Stimulated activated naive CD4-positive, alpha-beta T cell (primary cell): ENCODE results near the gene CXorf66.
"Not testable (repeated sequence)": the region's sequence is repeated elsewhere in the genome, so short reads cannot be mapped to it uniquely, and the experiment has no call there.

ENCODE experiments used
- DNase-seq, 6 experiments: peaks; one replicate each; lab custom pipeline; 2025; lab: John Stamatoyannopoulos, UW

The CXorf66 gene, protein sequence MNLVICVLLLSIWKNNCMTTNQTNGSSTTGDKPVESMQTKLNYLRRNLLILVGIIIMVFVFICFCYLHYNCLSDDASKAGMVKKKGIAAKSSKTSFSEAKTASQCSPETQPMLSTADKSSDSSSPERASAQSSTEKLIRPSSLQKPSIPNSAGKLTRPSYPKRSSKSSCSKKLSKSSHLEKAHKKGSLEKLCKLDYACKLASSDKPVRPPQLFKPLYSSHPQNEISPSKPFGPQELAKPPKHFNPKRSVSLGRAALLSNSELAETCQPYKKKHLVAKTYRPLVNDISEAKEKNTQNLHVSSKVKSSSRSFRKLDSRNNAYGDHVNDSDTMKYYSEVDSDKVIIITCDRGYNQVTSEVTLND

DNA sequence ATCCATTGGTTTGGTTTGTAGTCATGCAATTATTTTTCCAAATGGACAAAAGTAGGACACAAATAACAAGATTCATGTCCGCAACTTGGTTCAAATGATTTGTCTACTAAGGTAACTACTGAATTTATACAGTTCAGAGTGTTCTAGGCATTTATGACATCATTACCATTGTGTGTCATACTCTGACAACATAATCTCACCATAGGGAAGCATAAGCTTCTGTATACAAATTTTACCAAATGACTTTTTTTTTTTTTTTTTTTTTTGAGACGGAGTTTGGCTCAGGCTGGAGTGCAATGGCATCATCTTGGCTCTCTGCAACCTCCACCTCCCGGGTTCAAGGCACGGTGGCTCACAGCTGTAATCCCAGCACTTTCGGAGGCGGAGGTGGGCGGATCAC lies at the start of gene CXorf66:
TSS of gene CXorf66 (minus strand) at position 101 of the 400 bp plus-strand sequence. CDS start at position 76, 25 bp downstream.
- no peak for DNase-seq

DNA sequence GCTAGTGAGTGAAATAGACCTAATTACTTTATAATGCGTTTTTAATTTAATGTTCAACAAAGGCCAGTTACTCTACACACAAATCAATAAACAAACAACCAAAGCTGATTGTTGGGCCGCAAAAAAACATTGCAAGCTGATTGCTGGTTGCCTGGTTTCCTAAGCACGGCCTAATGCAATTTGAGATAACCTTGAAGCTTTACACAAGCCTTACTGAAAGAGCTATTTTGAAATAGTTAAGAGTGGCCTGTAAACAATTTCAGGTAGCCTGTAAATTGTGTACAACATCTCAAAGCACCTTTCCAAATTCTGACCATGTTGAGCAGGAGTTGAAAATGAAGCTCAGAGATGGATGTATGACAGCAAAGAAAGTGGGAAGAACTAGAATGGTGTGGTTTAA lies 17.5 kb upstream of the CXorf66 start:
- no peak for DNase-seq

DNA sequence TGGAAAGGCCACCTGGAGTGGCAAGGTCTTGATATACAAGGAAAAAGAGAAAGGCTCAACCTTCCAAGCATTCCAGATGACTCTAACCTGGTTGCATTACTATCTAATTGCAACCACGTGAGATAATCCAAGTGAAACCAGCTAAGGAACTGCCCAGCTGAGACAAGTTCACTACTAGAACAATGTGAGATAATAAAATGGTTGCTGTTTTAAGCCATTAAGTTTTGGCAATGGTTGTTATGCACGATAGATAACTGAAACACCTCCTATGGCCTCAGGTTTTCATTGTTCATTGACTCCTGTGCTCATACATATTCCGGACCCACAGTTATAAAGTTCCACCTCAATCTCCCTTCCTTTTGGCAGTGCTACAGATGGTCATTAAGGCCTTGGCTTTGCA lies 9.2 kb upstream of the CXorf66 start:
- DNase-seq = no peak

DNA sequence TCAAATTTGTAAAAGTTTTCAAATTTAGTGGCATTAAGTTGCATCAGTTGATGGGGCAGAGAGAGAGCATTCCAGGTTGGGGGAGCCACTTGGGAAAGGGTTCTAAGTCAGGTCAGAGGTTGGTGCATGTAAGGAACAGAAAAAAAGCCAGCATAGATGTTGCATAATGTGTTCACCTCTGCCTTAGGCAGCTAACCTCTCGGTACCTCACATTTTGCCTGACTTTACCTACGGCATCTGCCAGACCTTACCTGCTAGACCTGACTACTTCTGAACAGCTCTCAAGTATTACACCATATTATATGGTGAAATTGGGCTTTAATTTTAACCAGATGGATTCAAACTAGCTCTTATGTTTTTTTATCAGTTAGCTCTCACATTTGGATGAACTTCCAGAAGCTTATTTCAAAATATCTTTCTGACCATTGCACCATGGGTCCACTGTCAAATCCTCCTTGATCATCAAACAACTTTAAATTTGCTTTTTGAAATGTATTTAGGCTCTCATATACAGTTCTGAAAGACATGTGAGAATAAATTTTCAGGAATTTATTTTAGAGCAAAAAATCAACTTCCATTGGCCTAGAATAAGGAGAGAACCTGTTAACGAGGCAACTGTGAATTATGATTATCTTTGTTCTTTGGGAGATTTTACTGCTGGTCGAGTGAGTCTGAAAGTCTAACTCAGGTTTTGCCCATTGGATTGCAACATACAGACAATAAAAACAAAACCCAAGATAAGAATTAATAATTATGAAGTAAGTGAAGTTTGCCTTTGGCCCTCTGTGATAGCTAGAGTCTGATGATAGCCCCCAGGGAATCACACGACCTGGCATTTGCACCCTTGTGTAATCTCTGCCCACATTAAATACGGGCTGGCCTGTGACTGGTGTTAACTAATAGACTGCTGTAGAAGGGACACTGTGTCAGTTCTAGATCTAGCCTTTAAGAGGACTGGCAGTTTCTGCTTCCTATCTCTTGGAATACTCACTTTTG lies 7.6 kb upstream of the CXorf66 start:
- no peak for DNase-seq

DNA sequence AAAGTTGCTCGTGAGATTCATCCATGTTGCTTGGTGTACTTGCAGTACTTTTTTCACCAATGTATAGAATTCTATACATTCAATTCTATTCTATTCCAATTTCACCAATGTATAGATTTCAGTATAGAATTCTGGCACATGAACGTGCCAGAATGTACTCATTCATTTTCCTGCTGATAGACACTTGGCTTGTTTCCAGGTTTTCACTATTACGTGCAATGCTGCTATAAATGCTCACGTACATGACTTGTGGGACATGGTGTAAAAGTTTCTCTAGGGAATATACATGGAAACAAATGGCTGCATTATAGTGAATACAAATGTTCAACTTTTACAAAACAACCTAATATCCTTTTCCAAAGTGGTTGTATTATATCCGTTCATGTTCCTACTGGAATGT lies 6.8 kb upstream of the CXorf66 start:
- no peak for DNase-seq

DNA sequence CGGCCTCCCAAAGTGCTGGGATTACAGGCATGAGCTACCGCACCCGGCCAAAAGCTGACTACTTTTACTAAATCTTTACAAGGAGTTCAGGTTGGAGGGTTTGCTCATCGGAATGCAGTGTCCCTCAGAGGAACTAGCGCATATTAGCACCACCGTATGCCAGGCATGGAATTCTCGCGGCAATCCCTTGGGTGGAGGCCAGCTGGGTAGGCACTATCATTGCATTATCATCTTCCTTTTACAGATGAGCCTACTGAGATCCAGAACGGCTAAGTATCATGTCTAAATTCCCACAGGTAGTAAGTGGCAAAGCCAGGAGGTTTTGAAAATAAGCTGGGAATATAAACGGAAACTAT lies 6.1 kb upstream of the CXorf66 start:
- no peak for DNase-seq

DNA sequence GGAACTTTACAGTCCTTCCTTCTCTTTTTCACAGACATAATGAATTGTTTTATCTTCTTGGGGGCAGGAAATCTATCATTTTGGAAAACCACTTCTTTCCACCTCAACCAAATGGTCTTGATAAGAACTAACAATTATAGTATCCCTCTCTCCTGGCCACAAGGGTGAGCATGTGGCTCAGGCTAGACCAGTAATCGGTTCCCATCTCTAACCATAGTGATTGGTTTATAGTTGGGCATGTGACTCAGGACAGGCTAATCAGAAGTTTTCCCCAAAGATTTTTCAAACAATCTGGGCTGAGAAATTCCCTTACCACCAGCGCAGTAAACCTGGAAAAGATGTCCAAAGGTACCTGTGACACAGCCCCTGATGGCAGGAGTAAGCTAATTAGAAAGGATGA lies 4.0 kb upstream of the CXorf66 start:
- DNase-seq = no peak

DNA sequence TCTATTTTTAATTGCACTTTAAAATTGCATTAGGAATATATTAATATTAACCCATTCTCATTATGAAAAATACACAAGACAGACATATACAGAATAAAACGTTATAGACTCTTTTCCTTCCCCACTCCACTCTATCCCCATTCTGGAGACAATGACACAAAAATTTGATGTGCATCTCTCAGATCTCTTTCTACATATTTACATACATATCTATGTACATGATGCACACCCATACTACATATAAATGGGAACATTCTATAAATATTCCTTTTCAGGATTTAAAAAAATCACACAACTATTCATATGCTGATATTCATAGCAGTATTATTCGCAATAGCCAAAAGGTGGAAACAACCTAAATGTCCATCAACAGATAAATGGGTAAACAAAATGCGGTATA lies 2.4 kb upstream of the CXorf66 start:
- no peak for DNase-seq

DNA sequence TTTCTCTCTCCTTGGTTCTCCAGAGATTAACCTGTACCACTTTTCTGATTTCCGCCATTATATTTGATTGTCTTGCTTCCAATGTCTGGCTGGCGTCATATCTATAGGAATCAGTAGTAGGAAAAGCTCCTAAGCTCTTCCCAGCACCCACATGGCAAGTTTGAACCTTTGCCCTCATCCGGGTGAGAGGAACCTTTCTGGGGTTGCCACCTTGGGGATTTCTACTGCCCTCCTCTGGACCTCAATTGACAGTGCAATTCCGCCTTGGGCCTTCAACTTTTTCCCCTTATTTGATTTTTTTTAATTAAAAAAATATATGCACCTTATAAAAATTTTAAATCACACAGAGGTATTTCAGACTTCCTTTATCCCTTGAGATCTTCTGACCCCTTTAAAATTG lies 2.0 kb upstream of the CXorf66 start:
- DNase-seq = no peak

DNA sequence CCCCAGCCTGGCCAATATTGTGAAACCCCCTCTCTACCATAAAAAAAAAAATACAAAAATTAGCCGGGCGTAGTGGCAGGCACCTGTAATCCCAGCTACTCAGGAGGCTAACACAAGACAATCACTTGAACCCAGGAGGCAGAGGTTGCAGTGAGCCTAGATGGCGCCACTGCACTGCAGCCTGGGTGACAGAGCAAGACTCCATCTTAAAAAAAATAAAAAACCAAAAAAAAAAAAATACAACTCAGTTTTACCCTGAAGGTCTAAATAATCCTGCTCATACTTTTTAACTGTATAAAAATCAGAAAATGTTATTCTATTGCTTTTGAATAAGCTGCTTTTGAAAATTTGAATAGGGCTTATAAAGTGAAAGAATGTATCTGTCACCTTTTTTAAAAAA lies 838 bp upstream of the CXorf66 start:
- DNase-seq = not testable (repeated sequence)

DNA sequence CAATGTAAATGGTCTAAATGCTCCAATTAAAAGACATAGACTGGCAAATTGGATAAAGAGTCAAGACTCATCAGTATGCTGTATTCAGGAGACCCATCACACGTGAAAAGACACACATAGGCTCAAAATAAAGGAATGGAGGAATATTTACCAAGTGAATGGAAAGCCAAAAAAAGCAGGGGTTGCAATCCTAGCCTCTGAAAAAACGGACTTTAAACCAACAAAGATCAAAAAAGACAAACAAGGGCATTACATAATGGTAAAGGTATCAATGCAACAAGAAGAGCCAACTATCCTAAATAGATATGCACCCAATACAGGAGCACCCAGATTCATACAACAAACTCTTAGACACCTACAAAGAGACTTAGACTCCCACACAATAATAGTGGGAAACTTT lies 4.2 kb downstream of the CXorf66 start:
- DNase-seq = not testable (repeated sequence)

DNA sequence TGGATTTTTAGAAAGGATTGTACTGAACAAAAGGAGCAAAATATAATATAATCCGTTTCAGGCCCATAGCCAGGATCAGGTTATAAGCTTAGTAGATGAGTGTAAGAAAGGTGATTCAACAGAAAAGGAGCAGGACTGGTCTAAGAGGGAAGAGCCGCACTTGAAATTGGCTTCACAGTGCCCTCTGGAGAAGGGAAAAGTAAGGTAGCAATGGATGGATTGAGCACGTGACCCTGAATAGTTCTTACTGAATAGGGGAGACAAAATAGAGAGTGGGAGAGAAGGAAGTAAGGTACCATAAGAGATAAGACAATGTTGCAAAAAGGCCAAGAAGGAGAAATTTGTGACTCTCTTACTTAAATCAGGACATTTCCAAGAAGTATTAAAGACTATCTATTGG lies 15.6 kb downstream of the CXorf66 start:
- no peak for DNase-seq

DNA sequence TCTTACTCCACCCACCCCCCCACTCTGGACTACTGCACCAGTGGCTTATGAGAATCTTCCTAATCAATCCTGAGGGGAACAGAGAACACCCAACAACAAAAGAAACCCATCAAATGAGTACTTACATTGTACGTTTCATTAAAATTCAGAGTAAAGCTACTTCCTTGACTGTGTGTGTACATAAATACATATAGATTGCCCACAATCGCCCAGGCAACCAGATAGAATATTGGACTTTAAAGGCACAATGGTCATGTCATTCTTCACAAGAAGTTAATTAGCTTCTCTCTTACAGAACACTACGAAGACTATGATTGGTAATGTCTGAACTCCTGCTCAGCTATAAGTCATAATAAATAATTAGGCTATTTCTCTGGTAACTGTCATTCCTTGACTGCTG lies 20.2 kb downstream of the CXorf66 start:
- no peak for DNase-seq

DNA sequence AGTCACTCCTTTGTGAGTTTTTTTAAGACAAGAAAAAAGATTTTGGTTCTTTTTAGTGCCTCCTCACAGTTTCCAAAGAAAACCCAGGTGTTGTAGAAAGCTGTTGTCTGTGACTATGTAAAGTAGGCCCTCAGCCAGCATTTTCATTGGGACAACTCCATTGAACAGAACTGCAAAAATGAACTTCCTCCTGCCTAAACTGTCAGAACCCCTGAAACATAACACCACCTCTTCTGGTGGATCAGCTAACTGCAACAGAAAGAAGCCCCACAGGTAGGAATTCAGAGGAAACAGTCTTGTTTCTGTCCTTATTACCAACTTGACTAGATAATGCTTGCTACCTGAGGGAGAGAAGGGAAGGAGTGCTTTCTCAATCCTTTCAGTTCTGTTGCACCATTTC lies 29.1 kb downstream of the CXorf66 start:
- no peak for DNase-seq

DNA sequence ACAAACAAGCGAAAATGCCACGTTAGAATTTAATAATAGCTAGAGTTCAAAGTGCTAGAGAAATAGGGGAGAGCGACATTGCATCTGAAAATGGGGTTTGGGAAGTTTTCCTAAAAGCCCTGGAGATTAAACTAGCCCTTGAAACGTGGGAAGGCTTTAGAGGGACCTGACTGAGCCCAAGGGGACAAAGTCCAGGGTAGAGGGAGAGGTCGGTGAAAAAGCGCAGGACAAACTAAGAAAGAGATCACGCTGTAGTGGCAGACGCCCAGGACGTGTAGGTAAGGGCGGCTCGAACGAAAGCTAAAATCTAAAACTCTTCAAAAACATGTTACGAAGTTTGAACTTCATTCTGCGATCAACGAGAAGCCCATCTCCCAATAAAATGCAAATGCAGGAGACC lies 31.4 kb downstream of the CXorf66 start:
- no peak for DNase-seq

DNA sequence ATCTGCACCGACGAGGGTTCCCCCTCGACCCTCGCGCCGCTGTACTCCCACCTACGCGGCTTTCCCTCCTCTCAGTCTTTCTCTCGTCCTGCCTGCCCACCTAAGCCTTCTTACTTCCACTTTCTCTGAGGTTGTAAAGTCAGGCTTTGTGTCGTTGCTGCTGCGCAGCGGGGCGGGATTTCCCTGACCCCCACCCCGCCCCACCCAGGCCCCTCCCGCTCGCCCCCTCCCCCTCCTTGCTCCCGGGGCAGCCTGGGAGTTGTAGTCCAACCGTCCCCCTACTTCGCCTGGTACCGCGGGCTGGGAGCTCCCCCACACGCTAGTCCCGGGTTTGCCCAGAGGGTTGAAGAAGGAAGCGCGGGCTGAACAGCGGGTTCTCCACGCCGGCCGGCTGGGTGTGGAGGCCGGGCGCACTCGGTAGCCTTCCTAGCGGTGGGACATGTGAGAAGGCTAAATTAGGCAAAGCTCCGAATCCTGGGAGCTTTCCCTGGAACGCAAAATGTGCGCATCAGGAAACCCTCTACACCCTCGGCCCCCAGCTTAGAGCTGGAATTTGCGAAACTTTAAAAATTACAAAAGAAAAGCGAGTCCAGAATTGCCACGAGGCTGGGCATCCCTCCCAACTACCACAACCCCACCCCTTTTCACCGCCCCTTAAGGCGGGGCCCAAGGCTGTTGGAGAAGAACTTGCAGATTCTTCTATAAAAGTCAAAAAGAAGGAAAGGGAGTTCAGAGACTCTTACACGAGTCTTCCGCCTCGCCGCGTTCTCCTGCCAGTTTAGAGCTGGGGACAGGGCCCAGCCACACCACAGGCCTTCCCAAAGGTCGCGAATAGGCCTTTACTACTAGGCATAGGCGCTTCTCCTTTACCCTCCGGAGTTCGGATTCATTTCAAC lies 32.2 kb downstream of the CXorf66 start, which contains the start of gene ATP11C:
TSS of gene ATP11C (minus strand) at position 153 of the 896 bp plus-strand sequence. CDS start 1,011 bp downstream, outside the sequence.
- DNase-seq = peak; percentile 72 to 83 (median 78)

DNA sequence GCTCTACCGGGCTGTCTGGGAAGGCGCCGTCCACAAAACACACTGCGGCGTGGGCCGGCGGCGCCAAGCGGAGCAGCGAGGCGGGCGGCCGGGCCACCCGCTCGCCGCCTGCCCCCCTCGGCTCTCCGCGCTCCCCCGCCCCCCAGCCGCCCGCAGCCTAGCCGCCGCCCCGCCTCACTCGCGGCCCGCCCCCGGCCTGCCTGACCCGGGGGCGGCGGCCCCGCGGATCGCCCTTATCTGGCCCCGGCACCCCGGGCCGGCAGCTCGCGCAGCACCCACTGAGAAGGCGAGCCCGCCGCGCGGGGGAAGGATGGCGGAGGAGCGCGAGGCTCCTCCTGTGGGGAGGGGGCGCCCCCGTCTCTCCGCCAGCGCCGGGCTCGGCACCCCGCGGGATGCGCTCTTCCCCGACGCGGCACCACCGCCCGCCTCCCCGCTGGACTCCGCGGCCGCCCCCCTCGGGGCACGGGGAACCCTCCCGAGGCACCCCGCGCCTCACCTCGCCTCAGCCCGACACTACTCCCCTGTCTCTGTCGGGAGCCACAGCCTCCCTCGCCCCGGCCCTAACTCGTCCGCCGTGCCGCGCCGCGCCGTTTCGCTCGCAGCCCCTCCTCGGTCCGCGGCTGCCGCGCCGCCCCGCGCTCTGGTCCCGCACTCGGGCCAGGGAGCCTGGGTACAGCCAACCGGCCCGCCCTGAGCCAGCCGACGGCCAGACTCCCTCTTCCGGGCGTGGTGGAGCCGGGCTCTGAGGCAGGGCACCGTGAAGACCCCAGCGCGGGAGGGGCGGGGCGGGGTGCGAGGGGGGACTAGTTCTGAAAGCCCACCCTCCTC lies 33.0 kb downstream of the CXorf66 start:
- DNase-seq = peak; percentile 14 to 68 (median 46)

DNA sequence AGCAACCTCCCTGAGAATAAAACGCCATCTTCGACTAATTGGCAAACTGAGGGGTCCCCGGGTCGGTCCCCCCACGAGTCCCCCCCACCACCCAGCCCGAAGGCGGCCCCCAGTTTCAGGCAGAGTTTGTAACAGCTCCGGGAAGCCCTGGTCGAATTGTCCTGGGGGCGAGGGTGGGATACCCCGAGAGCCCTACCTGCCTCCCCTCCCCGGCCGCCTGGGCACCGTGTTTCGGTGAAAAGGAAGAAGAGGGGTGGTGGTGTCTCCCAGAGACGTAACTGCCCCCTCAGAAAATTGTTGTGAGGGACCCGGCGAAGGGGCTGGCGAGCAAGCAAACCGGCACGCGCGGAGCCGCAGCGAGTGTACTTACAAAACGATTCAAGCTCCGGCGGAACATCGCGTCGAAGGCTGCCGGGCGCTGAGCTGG lies 33.7 kb downstream of the CXorf66 start:
- DNase-seq = peak in 1 of 6 experiments; percentile 31

DNA sequence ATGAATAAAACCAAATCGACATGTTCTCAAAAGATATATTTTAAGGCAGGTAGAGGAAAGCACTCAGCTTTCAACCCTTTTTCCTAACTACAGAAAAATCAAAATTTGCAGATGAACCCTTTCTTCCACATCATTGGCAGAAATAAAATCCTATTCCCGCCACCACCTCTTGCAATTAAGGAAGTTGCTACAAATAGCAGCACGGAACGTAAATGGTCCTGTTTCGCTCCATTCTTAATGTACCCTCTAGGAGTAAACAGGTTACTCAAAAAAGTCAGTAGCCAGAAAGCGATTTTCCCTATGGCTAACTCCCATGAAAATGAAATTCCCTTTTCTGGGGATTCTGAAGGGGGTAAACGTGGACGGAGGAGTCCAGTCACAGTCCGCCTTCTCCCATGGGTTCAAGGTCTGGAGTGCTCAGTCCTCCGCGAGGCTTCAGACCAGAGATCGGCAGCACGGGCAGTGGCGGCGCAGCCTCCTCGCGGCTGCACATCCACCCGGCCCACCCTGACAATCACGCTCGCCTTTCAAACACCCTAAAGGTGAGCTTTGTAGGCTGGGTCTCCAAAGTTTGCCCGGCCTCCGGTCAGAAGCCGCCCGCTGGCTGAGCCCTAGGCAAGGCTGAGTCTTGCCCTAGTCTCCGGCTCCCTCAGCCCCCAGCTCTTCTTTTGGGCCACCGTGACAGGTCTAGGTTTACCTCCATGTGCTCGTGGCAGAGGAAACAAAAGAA lies 34.2 kb downstream of the CXorf66 start:
- peak in 3 of 6 experiments; percentile 17 to 42 (median 19) for DNase-seq

DNA sequence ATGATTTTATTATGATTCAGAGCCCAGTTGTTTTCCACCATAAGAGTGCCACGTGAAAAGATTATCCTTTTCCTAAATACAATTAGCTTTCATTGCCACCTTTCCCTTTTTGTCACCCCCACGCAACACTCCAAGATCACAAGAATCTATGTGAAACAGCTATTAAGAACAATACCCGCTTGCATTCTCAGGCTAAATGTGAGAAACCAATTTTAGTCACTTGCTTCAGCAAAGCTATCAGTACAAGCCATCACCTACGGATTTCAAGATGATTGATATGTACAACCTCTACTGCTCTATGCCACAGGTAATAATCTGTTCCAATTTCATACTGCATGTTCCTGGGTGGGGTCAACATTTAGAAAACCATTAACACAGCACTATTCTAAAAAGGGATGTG lies 34.9 kb downstream of the CXorf66 start:
- no peak for DNase-seq
